ENCODE measurements around the gene SYT17. TPM values are rescaled to one million over a fixed set of nuclear protein-coding genes. Genes with fewer than 3 reads are reported as not detected.

SYT17 gene
- total RNA-seq, 2 experiments from 2014 or later: 6.2 to 10.3 TPM

- H2AFZ ChIP-seq (ENCODE audit: low read length): no peak overlapping the region
- no peaks in the 10 kb centered on the region for H3K36me3 ChIP-seq (ENCODE audit: insufficient read depth, low read length)
- no peaks in the 10 kb centered on the region for H3K79me2 ChIP-seq (ENCODE audit: insufficient read depth, low read depth, low read length)
- CTCF ChIA-PET (ENCODE audit: unreplicated experiment): no interaction called here
- H3K4me2 ChIP-seq (ENCODE audit: low read length): no peak overlapping the region
- no peaks in the 10 kb centered on the region for H4K20me1 ChIP-seq (ENCODE audit: insufficient read depth, low read length)
- DNase-seq (ENCODE audit: low spot score): no peak
- H3K4me3 ChIP-seq (ENCODE audit: low read depth, low read length, poor library complexity, severe bottlenecking): no peak overlapping the region
- TF ChIP-seq EZH2phosphoT487 (IDR thresholded peaks at IDR 0.05; ENCODE audit: borderline replicate concordance, low read depth, low read length): no peak
- no peak for TF ChIP-seq CTCF (conservative IDR thresholded peaks at IDR 0.05; ENCODE audit: low read length)
- BruUV-seq (replicated peaks): no TSS peak
- intact Hi-C loops (cut with micrococcal nuclease; ENCODE audit: unreplicated experiment): no loop called here
- no peak overlapping the region for H3K27ac ChIP-seq (ENCODE audit: low read depth, low read length, poor library complexity, severe bottlenecking)
- POLR2A ChIA-PET: interaction anchor here (0.7 kb wide), 1 partner anchor 43 kb away, joined by 5 read pairs; no protein-coding TSS in a partner anchor
- no peaks in the 10 kb centered on the region for H3K9me3 ChIP-seq (ENCODE audit: low read length)
- no peaks in the 10 kb centered on the region for H3K4me1 ChIP-seq (ENCODE audit: insufficient read depth, low read length, poor library complexity, severe bottlenecking)
- no peaks in the 10 kb centered on the region for H3K9me2 ChIP-seq (ENCODE audit: insufficient read depth, low read length)
Observed at GRCh38 chr16:19147126-19147525, 20.9 kb upstream of the SYT17 start.

- ChIA-PET POLR2A (no interaction called here), CTCF (ENCODE audit: unreplicated experiment) (no interaction called here)
- DNase-seq (ENCODE audit: low spot score): no peak
- intact Hi-C loops (cut with micrococcal nuclease; ENCODE audit: unreplicated experiment): no loop called here
- Histone ChIP-seq H3K4me1 (ENCODE audit: insufficient read depth, low read length, poor library complexity, severe bottlenecking) (no peaks in the 10 kb centered on the region), H4K20me1 (ENCODE audit: insufficient read depth, low read length) (no peaks in the 10 kb centered on the region), H3K9me3 (ENCODE audit: low read length) (no peaks in the 10 kb centered on the region), H3K9me2 (ENCODE audit: insufficient read depth, low read length) (no peaks in the 10 kb centered on the region), H3K79me2 (ENCODE audit: insufficient read depth, low read depth, low read length) (no peaks in the 10 kb centered on the region), H3K27ac (ENCODE audit: low read depth, low read length, poor library complexity, severe bottlenecking) (no peak overlapping the region), H2AFZ (ENCODE audit: low read length) (no peak overlapping the region), H3K36me3 (ENCODE audit: insufficient read depth, low read length) (no peaks in the 10 kb centered on the region), H3K4me2 (ENCODE audit: low read length) (no peak overlapping the region), H3K4me3 (ENCODE audit: low read depth, low read length, poor library complexity, severe bottlenecking) (no peak overlapping the region)
- TF ChIP-seq EZH2phosphoT487 (IDR thresholded peaks at IDR 0.05; ENCODE audit: borderline replicate concordance, low read depth, low read length) (no peak), CTCF (conservative IDR thresholded peaks at IDR 0.05; ENCODE audit: low read length) (no peak)
- BruUV-seq (replicated peaks): no TSS peak
Observed at GRCh38 chr16:19147627-19148026, 20.4 kb upstream of the SYT17 start.

- CTCF ChIA-PET (ENCODE audit: unreplicated experiment): no interaction called here
- no peaks in the 10 kb centered on the region for H3K4me1 ChIP-seq (ENCODE audit: insufficient read depth, low read length, poor library complexity, severe bottlenecking)
- no peaks in the 10 kb centered on the region for H3K9me3 ChIP-seq (ENCODE audit: low read length)
- no peak overlapping the region for H3K4me3 ChIP-seq (ENCODE audit: low read depth, low read length, poor library complexity, severe bottlenecking)
- no peaks in the 10 kb centered on the region for H3K36me3 ChIP-seq (ENCODE audit: insufficient read depth, low read length)
- H4K20me1 ChIP-seq (ENCODE audit: insufficient read depth, low read length): no peaks in the 10 kb centered on the region
- no peak overlapping the region for H3K4me2 ChIP-seq (ENCODE audit: low read length)
- intact Hi-C loops (cut with micrococcal nuclease; ENCODE audit: unreplicated experiment): no loop called here
- H2AFZ ChIP-seq (ENCODE audit: low read length): no peak overlapping the region
- H3K79me2 ChIP-seq (ENCODE audit: insufficient read depth, low read depth, low read length): no peaks in the 10 kb centered on the region
- no peak overlapping the region for H3K27ac ChIP-seq (ENCODE audit: low read depth, low read length, poor library complexity, severe bottlenecking)
- TF ChIP-seq EZH2phosphoT487 (IDR thresholded peaks at IDR 0.05; ENCODE audit: borderline replicate concordance, low read depth, low read length): no peak
- no peak for TF ChIP-seq CTCF (conservative IDR thresholded peaks at IDR 0.05; ENCODE audit: low read length)
- no peak for DNase-seq (ENCODE audit: low spot score)
- BruUV-seq (replicated peaks): no TSS peak
- H3K9me2 ChIP-seq (ENCODE audit: insufficient read depth, low read length): no peaks in the 10 kb centered on the region
- POLR2A ChIA-PET: no interaction called here
Observed at GRCh38 chr16:19148189-19148588, 19.9 kb upstream of the SYT17 start.
